Activated T-cell treated with anti-CD3 and anti-CD28 coated beads for 1 hour (primary cell): ENCODE results near the gene AZIN2.
"Not testable (repeated sequence)": the region's sequence is repeated elsewhere in the genome, so short reads cannot be mapped to it uniquely, and the experiment has no call there.

Experiments
- DNase-seq: peaks from one replicate; pipeline ENCODE4 v3.0.0-alpha.2; 2020; ENCODE audit warnings: low read depth

The AZIN2 gene

GRCh38 chr1:33080885-33081553 lies at the start of gene AZIN2:
TSS of gene AZIN2 (plus strand) at chr1:33081153. CDS start at chr1:33082250, 1,097 bp downstream.
- DNase-seq, result peak; percentile 98

DNA sequence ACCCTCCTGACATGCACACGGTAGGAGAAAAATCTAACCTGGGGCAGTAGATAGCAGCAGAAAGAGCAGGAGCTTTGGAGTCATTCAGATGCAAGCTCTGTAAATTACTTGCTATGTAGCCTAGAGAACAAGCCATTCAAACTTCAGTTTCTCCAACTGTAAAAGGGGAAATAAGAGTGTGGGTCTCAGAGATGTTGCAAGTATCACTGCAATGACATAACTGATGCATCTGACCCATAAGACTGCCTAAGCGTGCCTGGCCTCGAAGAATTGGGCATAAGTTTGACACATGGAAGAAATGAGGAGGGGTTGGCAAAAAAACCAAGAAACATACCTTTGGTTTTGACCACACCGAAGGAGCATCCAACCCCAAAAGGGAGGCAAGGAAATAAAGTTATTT lies 49.4 kb upstream of the AZIN2 start:
- DNase-seq, result no peak

DNA sequence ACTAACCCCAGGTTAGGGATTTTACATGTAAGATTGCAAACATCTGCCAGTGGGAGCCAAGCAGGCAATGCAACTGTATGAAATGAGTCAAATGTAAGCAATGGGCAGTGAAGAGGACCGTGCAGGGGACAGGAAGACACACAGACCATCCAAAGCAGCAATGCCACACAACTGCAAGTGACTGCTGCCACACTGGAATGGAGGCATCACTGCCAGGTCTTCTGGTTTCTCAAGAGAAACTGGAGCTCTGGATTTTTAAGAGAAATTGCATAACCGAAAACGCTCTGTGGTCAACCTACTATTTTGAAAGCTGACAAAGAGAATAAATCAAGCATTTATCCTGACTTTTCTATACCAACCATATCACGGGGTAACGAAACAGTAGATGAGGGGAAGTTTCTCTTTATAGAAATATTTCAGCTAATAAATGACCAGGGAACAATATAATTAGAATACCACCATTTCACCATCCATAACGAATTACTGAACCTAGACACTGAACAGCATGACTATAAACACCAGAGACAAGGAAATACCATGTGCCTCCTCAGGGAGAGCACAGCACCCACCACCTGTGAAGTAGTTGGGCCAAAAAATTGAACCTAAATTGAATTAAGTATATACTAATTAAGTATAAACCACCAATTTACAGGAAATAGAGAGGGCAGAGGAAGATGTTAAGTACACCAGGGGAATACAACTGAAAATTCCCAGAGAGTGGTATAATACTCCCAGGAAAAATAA lies 48.7 kb upstream of the AZIN2 start:
- no peak for DNase-seq

DNA sequence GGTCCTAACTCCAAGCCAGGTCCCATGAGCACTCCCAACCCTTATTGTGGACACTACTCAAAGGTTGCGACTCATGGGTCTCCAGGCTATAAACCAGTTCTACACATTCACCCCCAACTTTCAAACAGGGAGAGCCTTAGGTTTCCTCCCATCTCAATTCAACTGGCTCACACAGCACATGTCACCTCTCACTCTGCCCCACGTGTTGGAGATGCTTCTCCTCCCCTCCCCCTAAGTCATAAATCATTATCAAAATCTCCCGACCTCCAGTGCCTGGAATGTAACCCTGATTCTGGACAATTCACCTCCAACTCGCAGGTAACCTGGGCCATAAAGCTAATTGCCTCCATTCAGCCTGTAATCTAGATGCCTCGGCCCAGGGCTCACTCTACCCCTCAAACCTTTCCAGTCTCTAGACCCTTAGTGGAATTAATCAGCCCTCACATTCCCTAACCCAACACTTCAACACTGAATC lies 44.9 kb upstream of the AZIN2 start:
- no peak for DNase-seq

GRCh38 chr1:33036526-33037503 lies 44.1 kb upstream of the AZIN2 start, which contains the start of gene AK2:
TSS of gene AK2 (minus strand) at chr1:33036883. CDS start at chr1:33036828, 55 bp downstream.
- DNase-seq, result peak; percentile 80

DNA sequence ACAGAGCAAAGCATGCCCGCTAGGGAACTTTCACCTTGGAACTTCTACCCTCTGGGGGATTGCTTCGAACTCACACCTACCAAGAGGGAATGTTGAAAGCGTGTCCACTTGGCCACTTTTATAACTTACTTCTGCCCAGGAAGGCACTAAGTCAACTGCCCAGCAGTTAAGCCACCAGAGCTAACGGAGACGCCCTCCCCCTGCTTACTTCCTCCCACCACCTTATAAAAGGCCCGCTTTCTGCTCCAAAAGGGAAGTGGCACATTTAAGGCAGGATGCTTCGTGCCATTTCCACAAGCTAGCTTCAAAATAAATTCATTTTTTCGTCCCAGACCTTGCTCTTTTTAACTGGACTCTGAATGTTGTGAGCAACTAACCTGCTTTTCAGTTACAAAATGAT lies 41.1 kb upstream of the AZIN2 start:
- DNase-seq, result no peak

DNA sequence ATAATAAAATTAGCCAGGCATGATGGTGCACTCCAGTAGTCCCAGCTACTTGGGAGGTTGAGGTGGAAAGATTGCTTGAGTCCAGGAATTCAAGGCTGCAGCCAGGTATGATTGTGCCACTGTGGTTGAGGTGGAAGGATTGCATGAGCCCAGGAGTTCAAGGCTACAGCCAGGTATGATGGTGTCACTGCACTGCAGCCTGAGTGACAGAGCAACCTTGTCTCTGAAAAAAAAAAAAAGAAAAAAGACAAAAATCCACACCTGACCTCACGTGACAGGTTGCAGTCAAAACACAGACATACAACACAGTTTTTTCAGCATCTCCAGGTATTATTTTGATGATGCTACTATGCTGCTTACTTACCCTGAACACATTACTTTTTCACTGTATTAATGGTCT lies 39.9 kb upstream of the AZIN2 start:
- DNase-seq, result no peak

DNA sequence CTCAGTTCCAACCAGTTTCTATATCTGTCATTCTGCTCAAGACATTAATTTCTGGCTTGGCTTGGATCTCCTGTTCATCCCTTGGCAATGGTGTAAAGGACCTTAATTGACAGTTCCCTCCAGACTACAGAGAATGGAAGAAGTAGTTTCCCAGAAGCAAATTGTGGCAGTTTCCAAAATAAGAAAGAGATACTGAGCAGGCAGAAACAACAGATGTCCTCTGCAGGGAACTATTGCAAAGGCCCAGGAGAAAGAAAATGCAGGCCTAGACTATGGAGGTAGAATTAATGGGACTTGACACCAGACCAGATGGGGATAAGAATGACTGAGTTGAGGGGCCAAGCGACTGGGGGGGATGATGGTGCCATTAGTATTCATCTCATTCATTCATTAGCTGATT lies 38.1 kb upstream of the AZIN2 start:
- no peak for DNase-seq

- no peak for DNase-seq
Measured at GRCh38 chr1:33043267-33044092, 37.5 kb upstream of the AZIN2 start.

- DNase-seq, result no peak
Measured at GRCh38 chr1:33045246-33045645, 35.7 kb upstream of the AZIN2 start.

DNA sequence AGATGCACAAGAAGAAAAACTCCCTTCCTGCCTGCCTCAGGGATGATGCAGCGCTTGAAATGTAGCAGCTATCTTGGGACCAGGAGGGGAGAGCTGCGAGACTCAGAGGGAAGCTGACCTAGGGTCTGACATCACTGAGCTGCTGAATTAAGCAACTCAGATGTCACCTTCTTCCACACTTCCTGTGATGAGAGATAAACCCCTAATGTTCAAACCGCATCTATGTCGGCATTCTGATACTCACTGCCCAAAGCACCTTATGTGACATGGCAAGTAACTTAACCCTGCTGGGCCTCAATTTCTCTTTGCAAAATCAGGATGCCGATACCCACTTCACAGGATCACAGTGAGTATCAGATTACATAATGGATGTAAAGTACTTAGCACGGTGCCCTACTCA lies 35.1 kb upstream of the AZIN2 start:
- DNase-seq, result no peak

DNA sequence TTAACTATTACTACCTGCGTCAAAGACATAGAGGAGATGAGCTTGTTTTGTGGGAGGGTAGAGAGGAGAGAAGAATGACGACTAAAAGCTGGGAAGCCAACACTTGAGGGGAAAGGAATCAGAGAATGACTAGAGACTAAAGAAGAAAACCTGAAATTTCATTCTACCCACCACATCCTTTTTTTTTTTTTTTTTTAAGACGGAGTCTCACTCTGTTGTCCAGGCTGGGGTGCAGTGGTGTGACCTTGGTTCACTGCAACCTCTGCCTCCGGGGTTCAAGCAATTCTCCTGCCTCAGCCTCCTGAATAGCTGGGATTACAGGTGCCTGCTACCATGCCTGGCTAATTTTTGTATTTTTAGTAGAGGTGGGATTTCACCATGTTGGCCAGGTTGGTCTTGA lies 34.7 kb upstream of the AZIN2 start:
- DNase-seq, result not testable (repeated sequence)

- DNase-seq, result no peak
Measured at GRCh38 chr1:33047290-33047689, 33.7 kb upstream of the AZIN2 start.

- no peak for DNase-seq
Measured at GRCh38 chr1:33047839-33048305, 33.1 kb upstream of the AZIN2 start.

- DNase-seq, result no peak
Measured at GRCh38 chr1:33048426-33048825, 32.5 kb upstream of the AZIN2 start.

DNA sequence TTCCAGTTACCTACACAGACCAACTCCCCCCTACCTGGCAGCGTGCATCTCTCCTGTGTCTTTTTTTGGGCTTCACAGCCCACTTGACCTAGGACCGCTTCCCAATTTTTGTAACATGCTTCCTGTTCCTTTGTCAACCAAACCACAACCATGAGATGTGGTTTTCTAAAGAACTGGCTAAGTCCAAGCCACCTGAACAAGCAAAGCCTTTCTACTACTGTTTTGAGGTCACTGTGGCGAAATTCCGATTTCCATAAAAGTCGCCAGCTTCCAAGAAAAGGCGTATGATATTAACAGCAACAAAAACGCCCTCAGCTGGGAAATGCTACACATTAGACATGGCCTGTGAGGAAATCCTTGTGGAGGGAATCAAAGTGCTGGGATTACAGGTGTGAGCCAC lies 31.6 kb upstream of the AZIN2 start:
- no peak for DNase-seq

DNA sequence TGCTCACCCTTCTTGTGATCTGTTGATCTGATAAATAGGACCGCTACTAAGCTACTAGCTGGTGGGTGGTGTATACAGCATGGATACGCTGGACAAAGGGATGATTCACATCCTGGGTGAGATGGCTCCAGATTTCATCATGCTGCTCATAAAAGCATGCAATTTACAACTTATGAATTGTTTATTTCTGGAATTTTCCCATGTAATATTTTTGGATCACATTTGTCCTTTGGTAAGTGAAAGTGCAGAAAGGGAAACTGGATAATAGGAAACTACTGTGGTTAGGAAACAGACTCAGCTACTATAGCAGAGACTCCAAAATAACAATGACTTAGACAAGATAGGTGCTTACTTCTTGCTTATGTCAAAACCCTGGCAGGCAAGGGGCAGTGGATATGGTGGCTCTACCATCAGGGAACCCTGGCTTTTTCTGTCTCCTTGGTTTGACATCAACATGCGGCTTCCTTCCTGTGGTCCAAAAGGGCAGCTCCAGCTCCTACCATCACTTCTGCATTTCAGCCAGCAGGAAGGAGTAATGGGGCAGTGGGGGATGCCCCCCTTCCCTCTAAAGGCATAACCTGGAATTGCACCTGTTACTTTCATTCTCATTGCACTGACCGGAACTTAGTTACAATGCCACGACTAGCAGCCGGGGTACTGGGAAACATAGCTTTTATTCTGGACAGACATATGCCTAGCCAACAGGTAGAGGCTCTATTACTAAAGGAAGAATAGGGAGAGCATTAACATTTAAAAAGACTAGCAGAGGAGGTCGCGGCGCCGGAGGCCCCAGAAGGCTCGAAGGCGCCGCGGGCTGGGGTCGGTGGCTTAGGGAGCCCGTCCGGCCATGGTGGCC lies 30.5 kb upstream of the AZIN2 start:
- no peak for DNase-seq

DNA sequence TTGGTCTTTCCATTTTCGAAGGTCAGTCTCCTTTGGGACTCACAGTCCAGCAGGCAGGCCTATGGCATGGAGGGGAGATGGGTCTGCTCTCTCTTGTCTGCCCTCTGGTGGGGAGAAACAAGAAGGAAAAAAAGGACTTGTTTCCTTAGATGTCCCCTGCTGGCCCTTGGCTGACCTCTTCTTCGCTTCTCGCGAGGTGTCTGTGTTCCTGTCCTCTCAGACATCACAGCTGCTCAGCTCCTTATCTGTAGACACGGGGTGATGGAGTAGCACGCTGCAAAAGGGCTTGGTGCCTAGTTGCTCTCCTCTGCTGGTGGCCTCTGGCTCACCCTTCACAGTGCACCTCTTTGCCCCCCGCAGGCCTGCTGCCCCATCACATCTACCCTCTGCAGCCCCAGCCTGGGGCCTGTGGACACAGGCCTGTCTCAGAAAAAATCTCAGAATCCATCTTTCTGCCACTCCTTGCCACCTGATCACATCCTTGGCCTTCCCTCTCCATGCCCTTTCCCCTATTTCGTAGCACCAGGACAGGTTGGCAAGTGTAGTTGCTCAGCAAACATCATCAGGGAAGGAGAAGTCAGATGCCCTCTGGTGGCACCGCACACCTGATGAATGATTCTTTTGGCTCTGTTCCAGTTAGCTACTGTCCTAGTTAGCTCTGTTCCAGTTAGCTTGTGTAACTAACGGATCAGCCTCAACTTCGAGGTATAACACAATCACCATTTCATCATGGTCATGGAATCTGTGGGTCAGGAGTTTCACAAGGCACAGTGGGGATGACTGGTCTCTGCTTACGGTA lies 25.5 kb upstream of the AZIN2 start:
- DNase-seq, result no peak

GRCh38 chr1:33056426-33056825 lies 24.5 kb upstream of the AZIN2 start:
- DNase-seq, result no peak
